RCC 7860 (cell line): ENCODE results near the gene FOXL2NB.

Source experiments
- DNase-seq: peaks from one replicate; pipeline ENCODE4 v3.0.0-alpha.2; 2015; ENCODE audit warnings: low spot score
- FAIRE-seq: peaks from 2 replicates; lab custom pipeline; 2012; peaks lifted over from hg19 to GRCh38; lab: Jason Lieb, UNC

FOXL2NB gene

DNA sequence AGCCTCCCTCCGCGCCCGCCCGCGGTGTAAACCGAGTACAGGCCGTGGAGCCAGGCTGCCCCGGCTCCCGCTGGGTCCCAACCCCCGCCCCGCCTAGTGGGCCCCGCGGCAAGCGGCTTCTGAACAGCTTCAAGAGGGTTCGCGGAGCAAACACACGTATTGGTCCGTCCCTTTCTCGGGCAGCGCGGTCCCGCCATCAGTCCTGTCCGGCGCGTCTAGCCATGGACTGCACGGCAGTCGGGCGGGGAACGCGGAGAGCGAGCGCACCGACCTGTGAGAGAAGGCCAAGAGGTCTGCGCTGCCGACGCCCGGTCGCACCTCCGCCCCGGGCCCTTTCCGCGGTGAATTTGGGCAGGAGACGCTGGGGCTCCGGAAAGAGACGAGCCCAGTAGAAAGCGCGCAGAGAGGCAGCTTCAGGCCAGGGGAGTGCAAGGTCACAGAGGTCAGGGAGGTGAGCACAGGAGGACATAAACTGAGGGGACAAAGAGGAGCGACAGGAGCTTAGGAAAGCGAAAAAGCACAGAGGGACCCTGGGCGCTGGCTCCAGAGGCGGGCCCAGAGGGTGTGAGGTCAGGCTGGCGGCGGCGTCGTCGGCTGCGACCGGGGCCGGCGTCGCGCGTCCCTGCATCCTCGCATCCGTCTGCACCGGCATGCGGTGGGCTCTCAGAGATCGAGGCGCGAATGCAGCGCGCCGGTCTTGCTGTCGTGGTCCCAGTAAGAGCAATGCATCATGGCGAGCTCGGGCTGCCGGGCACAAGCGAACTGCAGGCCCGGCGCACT is 1.9 kb upstream of the FOXL2NB start:
- no peak for DNase-seq
- FAIRE-seq = no peak

DNA sequence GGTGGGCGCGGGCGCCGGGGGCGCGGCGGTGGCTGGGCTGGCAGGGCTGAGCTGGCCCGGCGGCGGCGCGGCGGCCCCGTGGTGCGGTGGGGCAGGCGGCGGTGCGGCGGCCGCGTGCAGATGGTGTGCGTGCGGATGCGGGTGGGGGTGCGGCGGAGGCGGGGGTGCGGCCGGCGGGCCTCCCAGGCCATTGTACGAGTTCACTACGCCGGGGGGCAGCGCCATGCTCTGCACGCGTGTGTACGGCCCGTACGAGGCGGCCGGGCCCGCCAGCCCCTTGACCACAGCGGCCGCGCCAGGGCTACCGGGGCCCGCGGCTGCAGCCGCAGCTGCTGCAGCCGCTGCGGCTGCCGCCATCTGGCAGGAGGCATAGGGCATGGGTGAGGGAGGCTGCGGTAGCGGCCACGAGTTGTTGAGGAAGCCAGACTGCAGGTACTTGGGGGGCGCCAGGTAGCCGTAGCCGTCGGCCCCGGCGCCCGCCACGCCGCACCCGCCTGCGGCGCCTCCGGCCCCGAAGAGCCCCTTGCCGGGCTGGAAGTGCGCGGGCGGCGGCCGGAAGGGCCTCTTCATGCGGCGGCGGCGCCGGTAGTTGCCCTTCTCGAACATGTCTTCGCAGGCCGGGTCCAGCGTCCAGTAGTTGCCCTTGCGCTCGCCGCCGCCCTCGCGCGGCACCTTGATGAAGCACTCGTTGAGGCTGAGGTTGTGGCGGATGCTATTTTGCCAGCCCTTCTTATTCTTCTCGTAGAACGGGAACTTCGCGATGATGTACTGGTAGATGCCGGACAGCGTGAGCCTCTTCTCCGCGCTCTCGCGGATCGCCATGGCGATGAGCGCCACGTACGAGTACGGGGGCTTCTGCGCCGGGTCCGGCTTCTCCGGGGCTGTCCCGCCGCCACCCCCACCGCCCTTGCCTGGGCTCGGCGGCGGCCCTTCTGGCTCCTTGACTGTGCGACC is 1.0 kb upstream of the FOXL2NB start:
- DNase-seq = no peak
- no peak for FAIRE-seq

DNA sequence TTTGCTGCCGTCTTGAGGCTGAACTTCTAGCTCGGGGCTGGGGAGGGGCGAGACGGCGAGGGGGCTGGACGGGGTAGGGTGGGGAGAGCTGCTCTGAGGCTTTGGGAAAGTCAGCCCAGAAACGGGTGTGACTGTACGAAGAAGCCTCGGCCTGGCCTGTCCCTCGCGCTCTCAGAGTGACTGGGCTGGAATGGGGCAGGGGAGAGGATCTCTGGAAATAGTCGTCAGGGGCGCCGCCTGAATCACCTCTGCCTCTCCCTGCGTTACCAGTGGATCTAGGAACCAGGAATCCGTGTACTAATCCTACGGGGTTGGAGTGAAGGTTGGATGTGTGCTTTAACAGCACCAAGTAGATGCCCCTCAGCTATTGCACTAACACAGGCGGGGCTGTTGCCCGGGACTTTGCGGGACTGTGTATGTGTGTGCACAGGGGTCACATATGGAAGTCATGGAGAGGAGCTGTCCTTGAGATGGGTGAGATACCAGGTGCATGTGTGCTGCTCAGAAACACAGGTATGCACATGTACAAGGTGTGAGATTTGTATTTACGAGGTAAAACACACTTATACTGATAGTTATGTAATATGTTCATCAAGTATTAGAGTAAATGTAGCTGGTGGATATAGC is 591 bp downstream of the FOXL2NB start:
- no peak for FAIRE-seq
- DNase-seq = no peak

DNA sequence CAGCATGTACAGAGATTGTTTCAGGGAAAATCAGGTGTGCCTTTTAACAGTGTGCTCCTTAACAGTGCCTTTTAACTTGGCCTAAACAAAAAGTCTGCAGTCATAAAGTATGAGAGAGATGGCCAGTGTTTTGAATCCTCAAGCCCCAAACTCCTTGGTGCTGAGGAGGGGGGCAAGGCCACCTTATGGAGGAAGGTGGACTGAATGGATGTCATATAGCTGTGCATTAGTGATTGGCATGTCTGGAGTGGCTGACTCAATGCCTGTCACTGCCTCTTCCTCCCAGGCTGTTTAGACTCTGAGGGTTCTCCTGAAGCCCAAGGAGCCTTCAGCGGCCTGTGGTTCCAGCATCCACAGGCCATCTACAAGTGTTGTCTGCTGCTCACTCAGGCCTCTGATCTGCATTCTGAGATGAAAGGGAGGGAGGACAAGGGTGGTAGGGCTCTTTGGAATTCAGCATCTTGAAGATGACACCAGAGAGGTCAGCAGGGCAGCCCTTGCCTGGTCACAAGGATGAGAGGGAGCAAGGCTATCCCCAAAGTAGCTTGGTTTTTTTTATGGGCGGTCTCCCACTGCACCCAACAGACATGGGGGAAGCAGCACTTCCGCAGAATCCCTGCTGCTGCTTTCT is 1.5 kb downstream of the FOXL2NB start:
- DNase-seq (no peak), FAIRE-seq (no peak)

DNA sequence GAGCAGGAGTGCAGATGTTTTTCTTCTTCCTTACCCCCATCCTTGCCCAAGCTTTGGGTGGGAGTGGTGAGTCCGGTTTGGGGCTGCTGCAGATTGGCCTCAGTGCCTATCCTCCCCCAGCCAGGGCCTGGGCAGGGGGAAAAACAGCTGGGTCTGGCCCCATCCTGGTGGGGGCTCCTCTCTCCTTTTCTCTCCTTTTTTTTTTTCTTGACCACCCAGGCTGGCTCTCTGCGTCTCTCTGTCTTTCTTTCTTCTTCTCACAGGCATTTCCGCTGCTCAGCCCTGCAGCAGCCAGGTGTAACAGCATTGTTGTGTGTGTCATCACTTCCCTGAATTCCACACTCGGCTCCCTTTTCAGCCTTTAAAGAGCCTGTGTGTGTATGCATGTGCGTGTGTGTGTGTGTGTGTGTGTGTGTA is 2.0 kb downstream of the FOXL2NB start:
- DNase-seq (no peak), FAIRE-seq (no peak)

DNA sequence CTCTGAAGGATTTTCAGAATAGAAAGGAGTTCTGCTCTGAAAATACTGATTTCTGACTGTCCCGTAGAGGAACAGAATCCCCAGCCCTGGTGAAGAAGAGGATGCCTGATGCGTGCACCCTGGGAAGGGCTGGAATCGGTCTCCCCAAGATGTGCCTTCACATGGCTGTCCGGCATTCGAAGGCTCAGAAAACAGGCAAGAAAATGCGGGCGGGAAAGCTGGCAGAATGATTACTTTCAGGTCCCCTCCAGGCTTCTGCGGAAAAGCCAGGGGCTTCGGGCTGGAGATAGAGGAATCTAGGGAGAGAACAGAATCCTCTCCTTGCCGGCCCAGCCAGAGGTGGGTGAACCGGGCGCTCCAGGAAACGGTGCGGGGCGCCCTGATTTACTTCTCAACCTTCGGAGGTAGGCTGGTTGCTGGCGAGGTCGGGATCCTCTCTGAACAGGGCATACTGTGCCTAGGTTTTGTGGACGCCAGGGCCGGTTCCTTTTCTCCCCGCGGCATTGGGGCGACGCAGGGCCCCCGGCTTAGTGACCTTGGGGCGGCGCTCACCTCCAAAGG is 2.5 kb downstream of the FOXL2NB start:
- FAIRE-seq (no peak), DNase-seq (no peak)

DNA sequence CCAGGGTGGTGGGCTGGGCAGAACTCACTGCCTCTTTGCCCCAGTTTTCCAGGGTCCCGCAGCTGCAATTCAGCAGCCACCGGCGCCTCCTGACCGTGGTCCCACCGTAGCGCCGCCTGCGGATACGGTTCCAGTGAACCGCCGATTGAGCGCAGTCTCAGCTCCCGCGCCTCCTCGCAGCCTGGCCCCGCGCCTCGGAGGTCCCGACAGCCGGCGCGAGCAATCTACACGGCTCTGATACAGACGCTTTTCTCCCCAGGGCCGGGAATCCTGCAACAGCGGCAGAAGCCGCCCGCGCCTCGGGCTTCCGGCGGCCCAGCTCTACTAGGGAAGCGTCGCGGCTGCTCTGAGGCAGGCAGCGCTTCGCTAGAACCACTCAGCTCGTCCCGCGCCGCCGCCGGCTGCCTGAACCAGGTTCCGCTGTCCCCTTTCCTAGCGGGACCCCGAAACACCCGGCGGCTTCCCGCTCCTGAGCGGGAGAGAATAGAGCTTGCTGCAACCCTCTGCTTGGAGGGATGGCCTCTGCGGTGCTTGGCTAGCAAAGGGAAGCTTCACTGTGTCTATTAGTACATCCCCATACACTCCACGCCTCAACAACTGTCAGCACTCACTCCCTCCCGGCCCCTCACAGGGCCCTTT is 3.1 kb downstream of the FOXL2NB start:
- no peak for FAIRE-seq

DNA sequence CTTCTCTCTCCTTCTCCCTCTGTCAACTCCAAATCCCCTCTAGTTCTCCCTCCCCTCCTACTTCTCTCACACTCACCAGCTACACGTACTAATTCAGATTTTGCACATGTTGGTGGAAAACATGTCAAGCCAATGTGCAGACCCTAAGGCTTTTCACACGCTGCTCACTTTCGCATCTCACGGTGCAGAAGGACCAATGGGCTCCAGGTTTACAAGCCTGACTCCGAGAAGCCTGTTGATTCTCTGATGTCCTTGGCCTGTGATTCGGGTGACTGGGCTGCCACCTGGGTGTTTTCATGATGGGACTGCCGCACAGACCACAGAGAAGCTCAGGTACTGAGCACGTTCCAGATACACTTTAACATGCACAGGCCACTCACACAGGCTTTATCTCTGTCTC is 3.7 kb downstream of the FOXL2NB start:
- no peak for FAIRE-seq

More for the DNA sequence above, 3.1 kb downstream of the FOXL2NB start:
- DNase-seq = no peak

DNA sequence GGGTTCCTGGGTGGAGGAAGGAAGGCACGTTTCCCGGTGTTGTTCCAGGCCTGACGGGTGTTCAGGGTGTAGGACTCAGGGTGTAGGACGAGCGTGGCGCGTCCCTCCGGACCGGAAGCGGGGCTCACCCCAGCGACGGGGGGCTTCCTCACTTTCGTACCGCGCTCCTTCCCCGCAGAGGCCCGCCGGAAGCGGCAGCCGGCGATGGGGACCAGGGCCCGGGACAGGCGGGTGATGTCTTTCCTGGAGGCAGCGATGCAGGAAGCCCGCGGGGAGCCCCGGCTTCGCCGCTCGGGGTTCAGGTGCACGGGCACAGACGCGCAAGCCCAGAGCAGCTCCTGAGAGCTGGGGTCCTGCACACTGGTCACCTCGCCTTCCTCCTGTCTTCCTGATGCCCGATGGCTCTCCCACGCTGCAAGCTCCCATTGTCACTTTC is 13.4 kb downstream of the FOXL2NB start:
- DNase-seq = no peak
- no peak for FAIRE-seq

More for the DNA sequence above, 3.7 kb downstream of the FOXL2NB start:
- DNase-seq = no peak

DNA sequence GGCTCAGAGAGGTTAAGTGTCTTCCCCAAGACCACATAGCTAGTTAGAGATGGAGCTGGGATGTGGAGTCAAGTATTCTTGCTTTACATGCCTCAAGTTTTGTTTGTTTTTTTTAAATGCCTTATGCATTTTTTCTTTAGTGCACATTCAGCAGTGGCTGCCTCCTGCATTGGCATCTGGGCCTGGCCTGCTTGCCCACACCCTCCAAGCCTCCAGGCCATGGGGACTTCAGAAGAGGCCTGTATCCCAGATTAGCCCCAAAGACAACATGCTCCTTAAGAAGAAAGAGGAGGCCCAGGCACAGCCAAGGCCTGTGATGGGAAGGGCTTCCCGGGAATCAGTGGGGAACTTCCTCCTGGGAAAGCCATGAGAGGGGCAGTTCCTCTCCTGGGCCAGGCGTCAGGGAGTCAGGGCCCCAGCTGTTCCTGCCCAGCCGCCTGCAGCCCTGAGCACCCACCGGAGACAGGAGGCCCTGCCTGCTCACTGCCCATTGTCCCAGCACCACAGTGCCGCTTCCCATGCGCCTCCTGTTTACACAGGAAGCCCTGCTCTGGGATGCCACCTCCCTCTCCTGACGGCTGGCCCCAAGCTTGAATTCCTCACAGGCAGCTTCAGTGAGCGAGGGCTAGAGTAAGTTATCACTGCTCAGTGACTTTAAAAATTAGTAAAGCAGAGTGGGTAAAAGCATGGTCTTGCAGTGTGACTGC is 16.0 kb downstream of the FOXL2NB start:
- FAIRE-seq (no peak), DNase-seq (no peak)

DNA sequence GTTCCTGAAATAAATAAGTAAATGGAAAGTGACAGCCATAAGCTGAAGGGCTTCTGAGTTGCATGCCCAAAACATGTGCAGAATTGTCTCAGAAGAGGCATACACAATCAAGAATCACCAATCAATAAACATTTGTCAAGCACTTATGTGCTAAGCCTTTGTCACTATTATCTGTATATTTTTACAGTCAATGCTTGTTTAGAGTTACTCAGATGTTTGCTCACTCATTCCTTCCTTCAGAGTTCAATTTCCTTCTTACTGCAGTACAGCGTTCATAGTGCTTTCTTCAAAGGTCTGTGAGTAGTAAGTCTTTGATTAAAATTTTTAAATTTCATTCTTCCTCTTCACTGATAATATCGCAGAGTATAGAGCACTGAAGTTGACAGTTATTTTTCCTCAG is 17.2 kb downstream of the FOXL2NB start:
- FAIRE-seq = no peak
- DNase-seq = no peak

DNA sequence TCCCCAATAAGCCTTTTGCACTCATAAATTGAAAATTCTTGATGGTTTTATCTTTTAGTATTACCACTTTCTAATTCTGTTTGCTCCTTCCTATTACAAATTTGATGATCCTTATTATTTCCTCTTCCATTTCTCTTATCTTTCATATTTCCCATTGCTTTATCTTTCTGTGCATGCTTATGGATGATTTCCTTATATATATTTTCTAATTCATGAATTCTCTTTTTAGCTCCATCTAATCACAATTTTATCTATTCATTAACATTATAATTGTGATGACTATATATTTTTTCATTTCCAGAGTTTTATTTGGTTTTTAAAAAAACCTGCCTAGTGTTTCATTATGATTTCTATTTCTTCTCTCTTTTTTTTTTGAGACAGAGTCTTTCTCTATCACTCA is 17.9 kb downstream of the FOXL2NB start:
- DNase-seq (no peak), FAIRE-seq (no peak)

DNA sequence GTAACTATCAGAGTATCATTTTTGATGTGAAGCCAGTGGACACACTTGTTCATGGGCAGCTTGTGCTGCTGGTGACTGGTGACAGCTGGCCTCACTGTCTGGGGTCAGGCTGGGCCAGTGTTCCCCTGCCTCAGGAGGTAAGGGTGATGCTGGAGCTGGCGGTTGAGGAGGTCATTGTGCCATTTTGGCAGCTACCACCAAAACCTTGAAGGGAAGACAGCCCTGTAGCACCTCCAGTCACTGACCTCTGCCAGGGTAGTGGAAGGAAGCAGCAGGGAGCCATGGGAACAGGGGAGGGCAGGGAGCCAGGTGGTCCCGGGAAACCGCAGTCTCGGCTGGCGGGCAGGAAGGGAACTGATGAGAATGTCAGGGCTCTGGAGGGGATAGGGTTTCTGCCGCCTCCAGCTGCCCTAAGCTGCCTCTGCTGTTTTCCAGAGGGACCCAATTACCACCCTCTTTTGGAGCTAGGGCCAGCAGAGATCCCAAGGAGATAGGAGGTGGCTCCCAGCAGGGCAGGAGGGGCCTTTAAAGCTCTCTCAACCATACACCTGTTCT is 24.8 kb downstream of the FOXL2NB start:
- no peak for FAIRE-seq
- no peak for DNase-seq

DNA sequence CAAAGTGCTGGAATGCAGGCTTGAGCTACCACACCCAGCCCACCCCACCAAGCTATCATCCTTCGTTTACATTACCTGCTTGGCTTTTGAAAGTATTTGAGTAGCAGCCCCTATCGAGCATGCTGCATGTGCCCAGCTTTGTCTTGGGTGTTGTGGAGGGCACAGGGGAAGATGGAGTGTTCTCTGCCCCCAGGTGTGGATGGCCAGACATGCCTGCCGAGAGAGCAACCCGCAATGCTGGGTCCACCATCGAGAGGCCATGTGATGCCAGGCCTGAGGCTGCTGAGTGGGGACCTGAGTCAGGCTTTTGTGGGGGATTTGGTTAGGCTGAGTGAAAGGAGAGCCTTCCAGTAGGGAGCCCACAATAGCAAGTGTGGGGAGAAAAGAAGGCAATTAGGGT is 25.9 kb downstream of the FOXL2NB start:
- no peak for DNase-seq
- FAIRE-seq = no peak

DNA sequence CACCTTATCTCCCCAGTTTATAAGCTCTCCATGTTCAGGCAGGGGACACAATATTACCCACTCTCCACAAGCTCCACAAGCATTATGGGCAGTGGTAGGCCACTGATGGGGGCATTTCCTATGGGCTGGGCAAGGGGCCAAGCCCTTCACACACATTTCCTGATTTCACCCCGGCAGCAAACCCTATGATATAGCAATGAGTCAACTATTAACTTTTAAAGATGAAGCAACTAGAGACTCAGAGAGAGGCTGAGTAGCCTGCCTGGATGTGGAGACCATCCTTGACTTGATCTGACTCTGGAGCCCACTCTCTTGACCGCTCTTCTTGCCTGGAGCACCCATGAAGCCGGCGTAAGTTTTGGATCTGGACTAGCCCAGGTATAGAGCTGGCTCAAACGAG is 27.4 kb downstream of the FOXL2NB start:
- FAIRE-seq = peak; percentile 62
- peak; percentile 58 for DNase-seq

DNA sequence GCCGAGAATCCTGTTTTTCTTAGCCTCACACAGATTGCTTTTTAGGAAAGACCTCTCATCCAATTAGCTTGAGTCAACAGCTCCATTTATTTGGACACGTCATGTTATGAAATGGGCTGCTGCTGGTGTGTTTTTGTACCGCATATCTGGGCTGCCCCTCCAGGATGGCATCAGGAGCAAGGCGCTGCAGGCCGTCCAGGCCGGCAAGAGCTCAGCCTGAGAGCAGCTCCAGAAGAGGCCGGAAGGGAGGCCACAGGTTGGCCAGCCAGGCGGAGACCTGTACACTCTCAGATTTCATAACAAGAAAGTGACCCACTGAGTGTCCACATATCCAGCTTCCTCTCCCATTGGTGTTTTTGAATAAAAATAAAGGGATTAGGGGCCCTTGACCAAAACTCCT is 28.3 kb downstream of the FOXL2NB start:
- DNase-seq = no peak
- FAIRE-seq = no peak

DNA sequence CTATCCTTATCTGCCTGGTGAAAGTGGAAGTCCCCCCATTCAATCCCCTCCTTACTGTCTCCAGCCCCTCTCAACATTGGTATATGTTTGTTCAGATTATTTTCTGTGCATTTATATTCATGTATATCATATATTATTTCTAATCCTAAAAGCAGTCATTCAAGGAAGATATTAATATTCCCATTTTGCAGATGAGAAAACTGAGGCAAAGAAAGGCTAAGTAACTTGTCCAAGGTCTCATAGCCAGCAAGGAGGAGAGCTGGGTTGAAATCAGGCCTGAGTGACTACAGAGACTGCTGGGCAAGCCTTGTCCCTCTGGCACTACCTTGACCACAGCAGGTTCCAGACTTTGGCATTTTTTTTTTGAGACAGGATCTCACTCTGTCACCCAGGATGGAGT is 29.0 kb downstream of the FOXL2NB start:
- FAIRE-seq (no peak), DNase-seq (no peak)

DNA sequence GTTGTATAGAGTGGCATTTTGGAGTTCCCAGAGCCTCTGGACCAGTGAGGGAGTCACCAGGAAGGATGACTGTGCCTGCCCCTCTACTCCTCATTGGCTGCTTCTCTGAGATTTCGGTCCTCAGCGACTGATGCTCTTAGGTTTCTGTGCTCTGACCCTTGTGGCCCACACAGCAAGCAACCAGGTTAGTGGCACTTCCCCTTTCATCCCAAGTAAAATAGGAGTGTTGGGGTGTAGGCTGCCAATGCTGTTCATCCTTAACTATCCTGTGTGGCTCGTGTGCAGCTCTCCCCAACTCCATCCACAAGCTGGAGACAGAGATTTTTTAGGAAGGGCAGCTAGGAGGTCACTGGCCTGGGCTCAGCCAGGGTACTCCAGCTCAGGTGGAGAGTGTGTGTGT is 37.8 kb downstream of the FOXL2NB start:
- DNase-seq (no peak), FAIRE-seq (no peak)

DNA sequence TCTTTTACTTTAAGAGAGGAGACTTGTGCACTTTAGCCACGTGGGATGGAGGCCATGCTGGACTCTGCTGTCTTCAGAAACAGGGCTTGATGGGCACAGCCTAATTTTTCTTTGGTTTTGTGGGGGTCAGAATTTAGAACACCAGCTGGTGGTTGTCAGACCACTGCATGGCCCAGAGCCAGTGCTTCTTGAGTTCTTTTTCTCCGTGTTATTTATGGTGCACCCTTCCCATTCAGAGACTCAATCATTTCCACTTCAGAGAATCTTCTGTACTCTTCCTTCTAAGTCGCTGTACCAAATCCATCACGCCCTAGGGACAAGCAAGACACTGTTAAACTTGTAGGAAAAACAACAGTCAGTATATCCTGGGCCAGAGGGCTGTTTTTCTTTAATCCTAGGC is 38.9 kb downstream of the FOXL2NB start:
- DNase-seq = no peak
- FAIRE-seq = no peak
